WI38 (cell line): Measurements from ENCODE around the gene NMNAT2.

Source experiments
- H3K4me3 ChIP-seq: 2 replicates; pipeline ENCODE4 v1.5.1; 2011; ENCODE audit warnings: low read depth, mild to moderate bottlenecking, control low read depth, low read length
- CTCF ChIP-seq: IDR thresholded peaks from 2 replicates; pipeline ENCODE4 v1.5.1; 2012; ENCODE audit warnings: low read depth, mild to moderate bottlenecking, control low read depth, low read length

NMNAT2 gene

GRCh38 chr1:183295521-183295920 is 122.7 kb downstream of the NMNAT2 start:
- H3K4me3 ChIP-seq = no peak overlapping the region
- no peak for TF ChIP-seq CTCF

DNA sequence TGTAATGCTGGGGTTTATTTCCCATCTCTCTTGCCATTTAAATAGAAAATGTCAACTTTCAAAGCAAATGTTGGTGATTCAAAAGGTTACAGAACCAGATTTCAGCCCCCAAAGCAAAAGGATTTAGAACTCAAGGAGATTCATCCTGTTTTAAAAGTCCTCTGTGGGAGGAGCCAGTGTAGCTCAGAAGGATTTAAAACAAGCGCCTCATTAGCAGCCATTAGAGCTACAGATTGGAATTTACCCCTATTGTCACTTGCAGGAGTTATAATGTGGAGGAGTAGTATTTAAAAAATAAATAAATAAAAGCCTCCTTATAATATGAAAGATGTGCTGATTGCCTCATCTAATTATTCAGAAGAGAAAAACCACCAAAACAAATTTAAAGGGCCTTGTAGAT is 124.3 kb downstream of the NMNAT2 start:
- TF ChIP-seq CTCF = no peak
- H3K4me3 ChIP-seq = no peak overlapping the region

DNA sequence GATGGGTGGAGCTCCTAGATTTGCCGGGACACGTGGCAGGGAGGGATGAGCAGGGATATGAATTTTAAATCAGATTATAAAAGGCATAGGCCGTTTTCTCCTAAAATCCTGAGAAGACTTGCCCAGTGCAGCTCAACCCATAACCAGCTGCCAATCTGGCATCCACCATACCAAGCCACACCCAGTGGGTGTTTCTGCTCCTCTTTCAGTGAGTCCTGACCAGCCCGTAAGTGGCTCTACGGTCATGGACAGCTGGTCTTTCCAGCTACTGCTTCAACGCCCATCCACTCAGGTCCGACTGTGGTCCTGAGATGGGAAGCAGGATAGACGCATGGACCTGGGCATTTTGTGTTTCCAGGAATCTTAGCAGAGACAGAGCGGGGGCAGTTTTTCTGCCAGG is 124.9 kb downstream of the NMNAT2 start:
- no peak for TF ChIP-seq CTCF
- no peak overlapping the region for H3K4me3 ChIP-seq

DNA sequence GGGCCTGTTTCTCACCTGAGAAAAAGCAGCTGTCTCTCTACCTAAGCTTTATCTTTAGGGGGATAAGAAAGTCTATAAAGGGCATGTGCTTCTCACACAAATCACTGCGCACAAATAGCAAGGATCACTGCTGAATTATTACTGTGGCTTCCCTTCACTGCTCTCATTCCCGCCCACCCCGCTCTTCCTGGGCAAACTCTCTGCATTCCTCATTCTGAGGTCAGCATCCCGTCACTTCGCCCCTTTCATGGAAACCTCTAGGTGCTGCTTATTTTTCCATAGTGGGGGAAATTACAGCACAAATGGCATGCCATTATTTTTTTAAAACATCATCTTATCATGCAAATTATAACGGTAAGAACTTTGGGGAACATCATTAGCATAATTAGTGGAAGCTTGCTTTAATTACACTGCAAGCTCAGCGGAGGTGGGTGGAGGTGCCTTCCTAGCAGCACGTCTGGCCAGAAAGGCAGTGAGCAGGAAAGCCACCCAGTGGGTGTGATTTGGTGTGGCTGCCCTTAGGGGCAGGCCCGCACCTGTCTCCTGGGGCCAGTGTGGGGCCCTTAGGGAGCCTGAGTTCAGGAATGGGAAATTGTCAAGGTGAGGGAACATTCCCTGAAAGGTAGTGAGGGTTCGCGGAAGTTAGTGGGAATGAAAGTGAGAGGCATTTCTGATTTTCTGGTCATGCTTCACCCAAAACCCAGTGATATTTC is 126.2 kb downstream of the NMNAT2 start:
- no peak overlapping the region for H3K4me3 ChIP-seq
- no peak for TF ChIP-seq CTCF

DNA sequence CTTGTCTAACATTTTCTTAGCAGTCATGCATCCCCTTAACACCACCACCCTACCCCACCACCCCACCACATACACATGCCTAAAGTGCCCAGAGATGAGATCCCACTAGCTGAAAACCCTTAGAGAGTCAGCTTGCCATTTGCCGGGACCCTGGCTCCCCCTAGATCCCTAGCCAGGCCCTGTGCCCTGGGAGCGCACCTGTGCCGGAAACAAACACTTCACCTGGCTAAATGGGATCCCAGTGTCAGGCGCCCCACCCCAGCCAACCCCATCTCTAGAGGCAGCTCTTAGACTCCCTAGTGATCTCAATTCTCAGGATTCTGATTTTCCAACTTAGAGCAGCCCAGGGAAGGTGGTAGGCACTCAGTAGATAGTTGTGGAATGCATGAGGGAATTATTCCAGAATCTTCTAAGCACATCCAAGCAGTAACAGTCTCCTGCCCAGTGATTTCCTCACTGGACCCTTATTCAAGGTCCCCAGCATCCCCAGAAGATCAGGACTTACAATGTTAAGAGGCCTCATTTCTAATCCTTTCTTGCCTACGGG is 126.9 kb downstream of the NMNAT2 start:
- TF ChIP-seq CTCF = no peak
- H3K4me3 ChIP-seq = no peak overlapping the region

DNA sequence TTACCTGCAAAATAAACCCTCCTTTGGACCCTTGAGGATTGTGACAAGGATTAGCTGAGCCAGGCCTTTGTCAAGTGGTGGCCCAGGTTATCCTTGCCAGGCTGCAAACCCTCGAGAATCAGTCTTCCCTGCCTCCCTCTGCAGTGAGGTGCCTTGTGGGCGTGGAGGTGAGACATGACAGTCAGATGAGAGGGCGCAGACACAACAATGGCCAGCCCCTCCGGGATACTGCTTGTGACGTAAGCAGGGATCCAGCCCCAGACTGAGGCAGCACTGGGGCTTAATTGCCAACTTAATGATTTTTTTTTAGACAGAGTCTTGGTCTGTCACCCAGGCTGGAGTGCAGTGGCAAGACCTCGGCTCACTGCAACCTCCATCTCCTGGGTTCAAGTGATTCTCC is 127.6 kb downstream of the NMNAT2 start:
- H3K4me3 ChIP-seq = no peak overlapping the region
- TF ChIP-seq CTCF = no peak

DNA sequence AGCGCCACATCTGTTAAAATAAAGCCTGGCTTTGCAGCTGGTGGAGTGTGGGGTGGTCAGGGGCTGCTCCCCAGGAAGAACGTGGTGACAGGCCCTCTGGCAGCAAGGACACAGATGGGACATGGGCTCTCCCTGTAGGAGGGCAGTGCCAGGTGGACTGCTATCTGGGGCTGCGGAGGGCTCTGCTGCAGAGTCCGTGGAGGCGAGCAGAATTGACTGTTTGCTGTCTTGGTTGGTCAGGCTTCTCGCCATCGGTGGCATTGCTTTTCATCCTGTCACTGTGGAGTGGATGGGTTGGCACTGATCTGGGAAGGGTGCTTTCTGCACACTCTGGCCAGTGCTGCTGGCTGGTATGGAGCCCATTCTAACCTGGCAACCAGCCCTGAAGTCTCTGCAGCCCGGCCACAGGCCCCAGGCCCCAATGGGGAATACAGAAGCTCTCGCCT is 129.1 kb downstream of the NMNAT2 start:
- H3K4me3 ChIP-seq = no peak overlapping the region
- no peak for TF ChIP-seq CTCF
